Psoas muscle (tissue), 8 donors: ENCODE measurements around the gene MARCHF4. TPM values are rescaled to one million over a fixed set of nuclear protein-coding genes. Genes with fewer than 3 reads are reported as not detected.
A peak's percentile ranks its signal among the peaks of the same experiment; 100 is the strongest.

Source experiments
- ATAC-seq, 4 donors: fragments of 200-7000 bp; cut with Tn5 transposase; one replicate each; pipeline ENCODE4 v1.9.1; 2020; ENCODE audit warnings: moderate library complexity in 3 of 4, mild to moderate bottlenecking in 2 of 4
- DNase-seq, 2 donors: peaks; one replicate each; pipeline ENCODE4 v3.0.0-alpha.2; 2020
- H3K27ac ChIP-seq: fragments of 200-600 bp; one replicate; pipeline ENCODE4 v1.8.0; 2022
- H3K27me3 ChIP-seq, 3 donors: fragments of 200-600 bp in 1 of 3; one replicate each; pipeline versions ENCODE4 v1.6.1 to v1.8.0; 2013 to 2022; ENCODE audit warnings: low read length in 2 of 3, mild to moderate bottlenecking in 2 of 3, moderate library complexity in 1 of 3; ENCODE audit not compliant: insufficient read depth in 3 of 3
- H3K36me3 ChIP-seq, 2 donors: fragments of 200-600 bp in 1 of 2; one replicate each; pipeline versions ENCODE4 v1.6.1 to v1.8.0; 2013 to 2022; ENCODE audit warnings: low read depth in 1 of 2, mild to moderate bottlenecking in 1 of 2, moderate library complexity in 1 of 2; ENCODE audit not compliant: insufficient read depth in 1 of 2
- H3K4me1 ChIP-seq: fragments of 200-600 bp; one replicate; pipeline ENCODE4 v1.8.0; 2022
- H3K4me3 ChIP-seq: fragments of 200-600 bp; one replicate; pipeline ENCODE4 v1.8.0; 2022; ENCODE audit warnings: mild to moderate bottlenecking
- H3K9me3 ChIP-seq: fragments of 200-600 bp; one replicate; pipeline ENCODE4 v1.8.0; 2022
- CTCF ChIP-seq: fragments of 200-600 bp; IDR thresholded peaks from one replicate; pipeline ENCODE4 v1.8.0; 2022; ENCODE audit warnings: antibody characterized with exemption
- WGBS, 3 donors: extraction: QIAGEN DNeasy Blood & Tissue Kit; methylation state at CpG; one replicate each; pipeline versions ENCODE4 v1.1.6 to v1.1.7; 2013; 5-methylcytosine and 5-hydroxymethylcytosine counted together
- intact Hi-C, 2 donors: fragments of 100-400 bp; cut with DNase I; formaldehyde crosslinking; loops; one replicate each; pipeline versions ENCODE4 v1.11.0 to v1.14.2; 2022
- polyA plus RNA-seq, 3 donors: library from polyadenylated mRNA; stranded (reverse); fragments of 200-250 nt; gene quantifications; one replicate each; pipeline ENCODE4 v1.2.3, GENCODE V29; 2013
- total RNA-seq, 4 donors: library from RNA; stranded (reverse); fragmentation: NEBNext Ultra II Directional in 2 of 4; extraction: Animal tissue kit (Norgen Biotek cat#: 25700) in 2 of 4; gene quantifications; one replicate each; pipeline versions ENCODE4 v1.2.1 to v1.2.4, GENCODE V29; 2021 to 2023
- donor health status: healthy with polysubstance abuse.
- donor health status: DM: no; HTN: no; CAD: no; lungs with moderate emphysema.
- donor health status: Bipolar disorder and iron deficiency.
- donor health status: healthy.
- donor health status: DM: yes; HTN: yes; CAD: no.
- donor health status: DM: no; HTN: no; CAD: no.
- donor health status: DM: no; HTN: no; CAD: no.
- donor health status: DM: yes; HTN: yes; CAD: no.

Gene MARCHF4
- total and polyA plus RNA-seq, 7 donors, result 0.01 to 0.04 TPM; not detected in 5

GRCh38 chr2:216404010-216404618 lies 31.8 kb upstream of the MARCHF4 start:
- Histone ChIP-seq H3K4me1 (no peaks in the 10 kb centered on the region), H3K36me3 (no peaks in the 10 kb centered on the region), H3K27ac (no peak overlapping the region), H3K9me3 (no peaks in the 10 kb centered on the region), H3K4me3 (no peak overlapping the region), H3K27me3 (peaks cover 0 to 3% (median 0%) of the 10 kb centered on the region in 3 donors)
- DNase-seq, result peak in 1 of 2 donors; percentile 21
- ATAC-seq, result peak in 1 of 4 donors; percentile 49
- 57 to 66% (median 61%) methylated on average over 3 to 5 of the region's 5 CpGs for WGBS, 3 donors
- intact Hi-C loops, result loop anchor here in 1 of 2 donors (5.0 kb wide), 1 partner anchor 187 kb away; no protein-coding TSS in a partner anchor
- peak; percentile 61 for TF ChIP-seq CTCF

GRCh38 chr2:216402751-216403150 lies 30.5 kb upstream of the MARCHF4 start:
- Histone ChIP-seq H3K4me1 (no peaks in the 10 kb centered on the region), H3K27ac (no peak overlapping the region), H3K36me3 (no peaks in the 10 kb centered on the region), H3K27me3 (peaks cover 0 to 3% (median 0%) of the 10 kb centered on the region in 3 donors), H3K9me3 (no peaks in the 10 kb centered on the region), H3K4me3 (no peak overlapping the region)
- ATAC-seq (no peak), DNase-seq (no peak)
- 52 to 68% (median 53%) methylated on average over 6 of the region's 6 CpGs for WGBS, 3 donors
- intact Hi-C loops, result loop anchor here in 1 of 2 donors (5.0 kb wide), 1 partner anchor 185 kb away; no protein-coding TSS in a partner anchor
- TF ChIP-seq CTCF, result no peak

- no peak for TF ChIP-seq CTCF
- Histone ChIP-seq H3K9me3 (no peaks in the 10 kb centered on the region), H3K27me3 (no peaks in the 10 kb centered on the region), H3K4me3 (no peak overlapping the region), H3K36me3 (no peaks in the 10 kb centered on the region), H3K27ac (no peak overlapping the region), H3K4me1 (no peaks in the 10 kb centered on the region)
- DNase-seq (no peak), ATAC-seq (no peak)
- intact Hi-C loops, result loop anchor here in 1 of 2 donors (5.0 kb wide), 1 partner anchor 182 kb away; no protein-coding TSS in a partner anchor
- WGBS, 3 donors, result 43 to 48% (median 46%) methylated on average over 1 of the region's 1 CpG
Observed at GRCh38 chr2:216399621-216400020, 27.3 kb upstream of the MARCHF4 start.

GRCh38 chr2:216394881-216395280 lies 22.6 kb upstream of the MARCHF4 start:
- H3K27me3 ChIP-seq, result no peaks in the 10 kb centered on the region
- no peak overlapping the region for H3K27ac ChIP-seq
- H3K4me1 ChIP-seq, result no peaks in the 10 kb centered on the region
- H3K36me3 ChIP-seq, result no peaks in the 10 kb centered on the region
- intact Hi-C loops, result no loop called here
- ATAC-seq, result no peak
- WGBS, 3 donors, result 59 to 66% (median 65%) methylated on average over 6 of the region's 6 CpGs
- H3K4me3 ChIP-seq, result no peak overlapping the region
- no peaks in the 10 kb centered on the region for H3K9me3 ChIP-seq
- DNase-seq, result no peak
- TF ChIP-seq CTCF, result no peak
